ENCODE data around the gene GPC1.

Gene GPC1

DNA sequence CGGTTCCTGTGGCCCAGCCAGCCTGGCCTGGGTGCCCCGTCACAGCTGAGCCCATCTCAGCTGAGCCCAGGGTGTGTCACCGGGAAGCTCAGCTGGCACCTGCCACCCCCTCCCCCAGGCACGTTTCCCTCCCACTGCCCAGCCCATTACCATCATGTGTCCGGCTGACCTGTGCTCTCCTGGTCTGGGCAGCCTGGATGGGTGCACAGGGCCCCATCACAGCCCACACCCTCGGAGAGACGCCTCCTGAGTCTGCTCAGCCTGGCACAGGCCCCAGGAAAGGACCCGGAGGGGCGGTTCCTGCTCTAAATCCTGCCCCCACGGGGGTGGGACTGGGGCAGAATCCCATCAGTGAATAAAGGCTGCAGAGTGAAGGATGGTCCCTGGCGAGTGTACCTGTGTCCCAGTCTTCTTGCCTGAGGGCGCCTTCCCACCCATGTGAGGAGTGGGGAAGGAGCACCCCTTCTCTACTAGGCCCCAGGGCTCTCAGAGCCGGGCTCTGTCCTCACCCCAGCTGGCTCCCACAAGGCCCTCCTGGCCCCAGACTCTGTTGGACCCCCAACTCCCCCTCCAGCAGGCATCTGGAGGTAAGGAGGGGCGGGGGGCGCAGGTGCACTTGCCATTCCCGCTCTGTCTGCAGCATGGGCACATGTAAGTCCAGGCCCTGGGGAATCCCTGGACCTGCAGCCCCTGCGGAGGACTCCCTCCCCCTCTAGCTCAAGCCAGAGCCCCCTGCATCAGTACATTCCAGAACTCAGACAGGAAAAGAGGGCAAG is 21.2 kb downstream of the GPC1 start:
- no peak for DNase-seq (ENCODE audit: low read depth)

GRCh38 chr2:240457223-240458043 is 22.0 kb downstream of the GPC1 start:
- DNase-seq (ENCODE audit: low read depth): no peak

DNA sequence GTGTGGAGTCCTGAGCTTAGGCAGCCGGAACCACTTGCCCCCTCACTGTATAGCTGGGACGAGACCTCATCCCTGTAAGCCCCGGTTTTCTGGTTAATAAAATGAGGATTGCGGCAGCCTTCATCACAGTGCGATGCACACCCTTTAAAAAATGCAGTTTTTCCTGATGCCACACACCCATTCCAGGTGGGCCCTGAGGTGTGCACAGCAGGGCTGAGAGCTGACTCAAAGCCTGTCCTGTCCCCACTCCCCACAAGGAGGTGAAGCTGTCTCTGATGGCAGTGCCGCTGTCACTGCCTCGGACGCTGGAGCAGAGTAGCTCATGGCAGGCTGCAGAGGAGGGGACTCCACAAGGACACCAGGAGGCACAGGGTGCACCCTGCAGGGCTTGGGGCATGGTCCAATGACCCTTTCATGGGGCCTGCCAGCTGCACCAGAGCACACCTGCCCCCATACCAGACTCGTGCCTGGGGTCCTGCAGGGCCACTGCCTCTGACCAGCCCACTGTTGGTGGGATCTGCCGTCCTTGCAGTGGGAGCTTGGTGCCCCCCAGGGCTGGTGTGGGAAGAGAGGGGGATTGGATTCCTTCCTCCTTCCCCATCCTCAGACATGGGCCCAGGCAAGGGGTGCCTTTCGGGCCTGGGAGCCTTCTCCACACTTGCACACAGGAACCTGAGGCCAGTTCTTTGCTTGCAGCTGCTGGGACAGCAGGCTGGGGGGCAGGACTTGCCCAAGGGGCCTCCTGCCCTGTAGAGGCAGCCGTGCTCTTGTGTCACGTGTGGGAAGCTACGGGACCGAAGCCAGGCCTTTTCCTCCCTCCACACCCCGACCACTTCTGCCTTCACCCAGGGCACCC is 22.8 kb downstream of the GPC1 start:
- DNase-seq (ENCODE audit: low read depth): no peak

DNA sequence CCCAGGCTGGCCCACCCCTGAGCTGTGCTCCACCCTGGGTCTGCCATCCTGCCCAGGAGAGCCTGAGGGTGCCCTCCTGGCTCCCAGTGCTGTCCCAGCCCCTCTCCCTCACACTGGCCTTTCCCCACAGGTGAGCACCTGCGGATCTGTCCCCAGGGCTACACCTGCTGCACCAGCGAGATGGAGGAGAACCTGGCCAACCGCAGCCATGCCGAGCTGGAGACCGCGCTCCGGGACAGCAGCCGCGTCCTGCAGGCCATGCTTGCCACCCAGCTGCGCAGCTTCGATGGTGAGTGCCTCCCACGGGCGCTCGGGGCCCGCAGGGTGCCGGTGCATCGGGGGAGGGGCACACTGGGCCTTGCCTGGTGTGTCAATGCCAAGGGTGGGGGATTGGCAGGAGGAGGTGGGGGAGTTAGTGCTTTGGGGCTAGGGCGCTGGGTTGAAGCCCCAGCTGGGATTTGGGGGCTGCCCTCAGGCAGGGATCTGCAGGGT is 23.5 kb downstream of the GPC1 start:
- no peak for DNase-seq (ENCODE audit: low read depth)

DNA sequence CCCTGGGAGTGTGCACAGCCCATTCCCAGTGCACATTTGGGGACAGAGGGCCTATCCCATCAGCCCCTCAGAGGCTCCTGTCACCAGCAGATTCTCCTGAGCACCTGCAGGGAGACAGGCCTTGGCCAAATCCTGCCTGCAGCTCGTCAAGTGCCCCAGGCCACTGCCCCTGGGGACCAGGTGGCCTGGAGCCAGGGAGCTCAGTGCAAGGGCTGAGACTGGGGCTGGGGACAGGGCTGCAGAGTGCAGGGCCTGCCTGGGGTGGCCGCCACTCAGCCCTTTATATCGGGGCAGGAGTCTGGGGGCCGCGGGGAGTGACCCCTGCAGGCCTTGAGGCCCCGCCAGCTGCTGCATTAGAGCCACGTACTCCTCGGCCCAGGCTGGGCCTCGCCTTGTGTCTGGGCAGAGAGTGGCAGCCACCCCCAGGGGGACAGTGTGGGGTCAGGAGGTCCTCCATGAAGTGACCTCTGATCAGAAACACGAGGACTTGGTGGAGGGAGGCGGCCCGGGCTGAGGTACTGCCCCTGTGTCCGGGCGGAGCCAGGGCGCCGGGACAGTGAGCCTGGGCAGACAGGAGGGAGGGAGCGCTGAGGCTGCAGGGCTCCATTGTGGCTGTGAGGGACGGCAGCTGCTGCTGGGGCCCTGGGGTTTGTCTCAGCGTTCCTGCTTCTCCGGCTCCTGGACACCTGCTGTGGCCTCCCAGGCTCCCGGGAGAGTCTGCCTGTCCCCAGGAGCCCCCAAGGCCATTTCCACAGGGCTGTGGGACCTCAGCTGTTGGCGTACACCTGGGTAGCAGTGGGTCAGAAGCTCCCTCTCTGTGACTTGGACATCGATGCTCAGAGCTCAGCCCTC is 24.2 kb downstream of the GPC1 start:
- DNase-seq (ENCODE audit: low read depth): no peak

- DNase-seq (ENCODE audit: low read depth): no peak
Measured at GRCh38 chr2:240460253-240460711, 24.8 kb downstream of the GPC1 start.

DNA sequence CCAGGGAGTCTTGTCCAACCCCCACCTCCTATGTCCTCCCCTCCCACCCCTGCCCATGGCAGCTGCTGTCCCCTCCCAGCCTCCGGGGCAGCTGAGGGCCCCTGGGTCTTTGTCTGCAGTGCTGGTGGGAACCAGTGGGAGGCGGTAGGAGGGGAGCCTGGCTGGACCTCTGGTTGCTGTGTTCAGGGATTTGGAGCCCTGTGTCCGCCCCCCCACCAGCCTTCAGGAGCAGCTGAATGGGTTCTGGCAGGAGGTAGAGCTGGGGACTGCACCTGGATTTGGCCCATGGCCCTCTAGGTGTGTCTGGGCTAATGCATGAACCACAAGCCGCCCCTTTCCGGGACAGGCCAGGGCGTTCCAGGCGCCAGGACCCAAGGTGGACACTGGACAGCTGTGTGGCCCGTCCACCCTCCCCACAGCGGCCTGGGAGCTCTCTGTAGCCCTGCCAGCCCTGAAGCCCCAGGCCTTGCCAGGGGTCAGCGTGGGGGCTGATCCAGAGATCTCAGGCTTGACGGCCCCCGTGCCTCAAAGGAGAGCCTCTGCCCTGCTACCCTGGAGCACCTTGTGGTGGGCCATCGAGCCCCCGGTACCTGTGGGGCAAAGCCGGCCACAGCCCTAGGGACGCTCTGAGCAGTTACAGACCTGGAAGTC is 25.4 kb downstream of the GPC1 start:
- DNase-seq (ENCODE audit: low read depth): no peak

DNA sequence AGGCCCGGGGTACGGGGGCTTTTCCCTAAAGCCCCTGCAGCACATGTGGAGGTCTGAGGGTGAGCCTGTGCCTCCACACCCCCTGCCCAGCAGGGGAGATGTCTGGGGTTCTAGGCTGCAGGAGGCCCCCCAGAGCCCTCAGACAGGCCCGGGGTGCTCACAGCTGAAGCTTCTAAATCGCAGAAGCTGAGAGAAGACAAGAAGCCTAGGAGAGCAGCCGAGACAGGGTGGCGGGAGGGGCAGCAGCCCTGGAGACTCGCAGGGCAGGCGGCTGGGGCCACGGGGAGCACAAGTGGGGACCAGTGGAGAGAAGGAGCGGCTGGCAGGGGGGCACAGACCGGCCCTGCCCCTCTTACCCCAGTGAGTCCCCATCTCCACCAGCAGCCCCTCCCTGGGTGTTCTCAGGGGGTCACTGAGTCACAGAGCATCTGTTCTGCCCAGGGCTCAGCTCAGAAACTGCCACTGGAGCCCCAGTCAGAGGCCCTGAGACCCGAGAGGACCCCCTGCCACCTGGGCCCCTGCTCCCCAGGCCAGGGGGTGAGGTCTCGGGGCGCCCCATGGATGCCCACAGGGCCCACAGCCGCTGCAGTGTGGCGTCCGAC is 26.1 kb downstream of the GPC1 start:
- DNase-seq (ENCODE audit: low read depth): no peak

DNA sequence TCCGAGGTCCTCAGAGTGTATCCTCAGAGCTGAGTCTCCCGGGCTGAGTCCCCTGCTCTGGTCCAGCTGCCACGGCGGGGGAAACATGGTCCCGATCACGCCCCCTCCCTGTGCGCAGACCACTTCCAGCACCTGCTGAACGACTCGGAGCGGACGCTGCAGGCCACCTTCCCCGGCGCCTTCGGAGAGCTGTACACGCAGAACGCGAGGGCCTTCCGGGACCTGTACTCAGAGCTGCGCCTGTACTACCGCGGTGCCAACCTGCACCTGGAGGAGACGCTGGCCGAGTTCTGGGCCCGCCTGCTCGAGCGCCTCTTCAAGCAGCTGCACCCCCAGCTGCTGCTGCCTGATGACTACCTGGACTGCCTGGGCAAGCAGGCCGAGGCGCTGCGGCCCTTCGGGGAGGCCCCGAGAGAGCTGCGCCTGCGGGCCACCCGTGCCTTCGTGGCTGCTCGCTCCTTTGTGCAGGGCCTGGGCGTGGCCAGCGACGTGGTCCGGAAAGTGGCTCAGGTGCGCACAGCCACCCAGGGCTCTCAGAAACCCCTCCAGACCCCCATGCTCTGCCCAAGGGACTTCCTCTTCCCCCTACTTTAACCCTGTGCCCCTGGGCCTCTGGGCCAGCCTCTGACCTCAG is 26.7 kb downstream of the GPC1 start:
- DNase-seq (ENCODE audit: low read depth): no peak

DNA sequence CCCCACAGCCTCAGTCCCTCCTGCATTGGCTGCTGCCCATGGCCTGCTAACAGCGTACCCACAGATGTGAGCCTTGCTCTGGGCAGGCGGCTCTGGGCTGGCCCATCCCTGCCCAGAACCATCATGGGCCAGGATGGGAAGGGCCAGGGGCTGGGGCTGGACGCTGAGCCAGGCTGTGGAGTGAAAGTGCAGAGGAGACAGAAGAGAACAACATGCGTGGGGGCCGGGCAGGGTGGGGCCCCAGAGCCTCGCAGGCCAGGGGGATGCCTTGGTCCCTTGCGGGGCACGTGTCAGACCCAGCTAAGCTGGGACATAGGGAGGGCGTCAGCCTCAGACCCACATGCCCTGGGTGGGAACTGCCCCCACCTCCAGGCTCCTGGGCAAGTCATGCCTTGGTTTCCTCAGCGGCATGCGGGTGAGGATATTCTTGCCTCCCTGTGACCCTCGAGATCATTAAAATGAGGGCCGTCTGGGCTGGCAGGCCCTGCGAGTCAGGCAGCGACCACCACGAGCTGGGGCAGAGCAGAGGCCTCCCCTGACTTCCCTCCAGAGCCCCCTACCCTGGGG is 27.3 kb downstream of the GPC1 start:
- DNase-seq (ENCODE audit: low read depth): no peak

DNA sequence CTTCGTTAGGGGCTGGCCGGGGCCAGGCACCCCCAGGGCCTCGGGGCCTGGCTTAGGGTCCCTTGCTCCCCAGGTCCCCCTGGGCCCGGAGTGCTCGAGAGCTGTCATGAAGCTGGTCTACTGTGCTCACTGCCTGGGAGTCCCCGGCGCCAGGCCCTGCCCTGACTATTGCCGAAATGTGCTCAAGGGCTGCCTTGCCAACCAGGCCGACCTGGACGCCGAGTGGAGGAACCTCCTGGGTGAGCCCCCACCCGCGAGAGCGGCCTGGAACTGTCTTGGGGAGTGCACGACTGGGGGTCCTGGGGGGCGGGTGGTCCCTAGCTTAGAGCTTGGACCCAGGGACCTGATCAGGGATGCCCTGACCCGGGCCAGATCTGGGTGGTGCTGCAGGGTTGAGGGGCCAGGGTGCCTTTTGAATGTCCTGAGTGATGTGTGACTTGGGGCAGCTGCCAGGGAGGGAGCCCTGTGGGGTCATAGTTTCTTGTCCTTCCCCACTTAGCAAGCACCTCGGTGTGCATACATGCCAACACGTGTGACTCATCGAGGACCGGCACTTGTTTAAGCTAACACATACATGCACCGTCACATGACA is 27.9 kb downstream of the GPC1 start:
- DNase-seq (ENCODE audit: low read depth): no peak

- DNase-seq (ENCODE audit: low read depth): no peak
Measured at GRCh38 chr2:240463866-240464481, 28.5 kb downstream of the GPC1 start.

GRCh38 chr2:240464514-240465241 is 29.2 kb downstream of the GPC1 start:
- DNase-seq (ENCODE audit: low read depth): no peak

DNA sequence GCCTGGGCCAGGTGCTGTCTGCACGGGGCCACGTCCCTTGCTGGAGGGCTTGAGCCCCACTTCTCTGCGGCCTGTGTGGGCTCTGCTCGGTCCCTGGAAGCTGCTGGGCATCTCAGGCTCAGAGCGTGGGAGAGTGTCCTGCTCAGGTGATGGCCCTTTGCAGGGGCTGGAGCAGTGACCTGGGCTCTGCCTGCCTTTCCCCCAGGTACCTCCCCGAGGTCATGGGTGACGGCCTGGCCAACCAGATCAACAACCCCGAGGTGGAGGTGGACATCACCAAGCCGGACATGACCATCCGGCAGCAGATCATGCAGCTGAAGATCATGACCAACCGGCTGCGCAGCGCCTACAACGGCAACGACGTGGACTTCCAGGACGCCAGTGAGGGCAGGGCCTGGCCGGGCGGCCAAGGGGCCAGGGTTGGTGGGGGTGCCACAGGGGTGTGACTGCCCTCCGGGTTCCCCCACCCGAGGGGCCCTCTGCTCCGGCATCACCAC is 29.9 kb downstream of the GPC1 start:
- no peak for DNase-seq (ENCODE audit: low read depth)

DNA sequence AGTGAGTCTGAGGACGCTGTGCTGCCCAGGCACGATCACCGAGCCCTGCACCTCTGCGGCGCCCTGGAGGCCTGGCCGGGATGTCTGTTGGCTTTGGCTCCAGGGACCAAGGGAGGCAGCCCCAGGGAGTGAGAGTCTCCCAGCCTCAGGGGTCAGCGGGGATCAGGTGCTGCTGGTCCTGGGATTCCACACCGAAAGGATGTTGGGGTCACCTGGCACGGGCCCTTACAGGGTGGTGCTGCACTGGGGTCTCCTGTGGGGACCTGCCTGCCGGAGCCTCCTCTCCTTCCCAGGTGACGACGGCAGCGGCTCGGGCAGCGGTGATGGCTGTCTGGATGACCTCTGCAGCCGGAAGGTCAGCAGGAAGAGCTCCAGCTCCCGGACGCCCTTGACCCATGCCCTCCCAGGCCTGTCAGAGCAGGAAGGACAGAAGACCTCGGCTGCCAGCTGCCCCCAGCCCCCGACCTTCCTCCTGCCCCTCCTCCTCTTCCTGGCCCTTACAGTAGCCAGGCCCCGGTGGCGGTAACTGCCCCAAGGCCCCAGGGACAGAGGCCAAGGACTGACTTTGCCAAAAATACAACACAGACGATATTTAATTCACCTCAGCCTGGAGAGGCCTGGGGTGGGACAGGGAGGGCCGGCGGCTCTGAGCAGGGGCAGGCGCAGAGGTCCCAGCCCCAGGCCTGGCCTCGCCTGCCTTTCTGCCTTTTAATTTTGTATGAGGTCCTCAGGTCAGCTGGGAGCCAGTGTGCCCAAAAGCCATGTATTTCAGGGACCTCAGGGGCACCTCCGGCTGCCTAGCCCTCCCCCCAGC is 30.5 kb downstream of the GPC1 start:
- no peak for DNase-seq (ENCODE audit: low read depth)

DNA sequence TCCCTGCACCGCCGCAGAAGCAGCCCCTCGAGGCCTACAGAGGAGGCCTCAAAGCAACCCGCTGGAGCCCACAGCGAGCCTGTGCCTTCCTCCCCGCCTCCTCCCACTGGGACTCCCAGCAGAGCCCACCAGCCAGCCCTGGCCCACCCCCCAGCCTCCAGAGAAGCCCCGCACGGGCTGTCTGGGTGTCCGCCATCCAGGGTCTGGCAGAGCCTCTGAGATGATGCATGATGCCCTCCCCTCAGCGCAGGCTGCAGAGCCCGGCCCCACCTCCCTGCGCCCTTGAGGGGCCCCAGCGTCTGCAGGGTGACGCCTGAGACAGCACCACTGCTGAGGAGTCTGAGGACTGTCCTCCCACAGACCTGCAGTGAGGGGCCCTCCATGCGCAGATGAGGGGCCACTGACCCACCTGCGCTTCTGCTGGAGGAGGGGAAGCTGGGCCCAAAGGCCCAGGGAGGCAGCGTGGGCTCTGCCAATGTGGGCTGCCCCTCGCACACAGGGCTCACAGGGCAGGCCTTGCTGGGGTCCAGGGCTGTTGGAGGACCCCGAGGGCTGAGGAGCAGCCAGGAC is 31.2 kb downstream of the GPC1 start:
- DNase-seq (ENCODE audit: low read depth): no peak

All from GM04503 (cell line).